SK-N-SH treated with all-trans-retinoic acid at 6 μM for 48 hours (cell line): ENCODE data around the gene FITM1.

ENCODE experiments used
- ATAC-seq: fragments of 200-7000 bp; cut with Tn5 transposase; 3 replicates; pipeline ENCODE4 v1.9.1; 2020; ENCODE audit warnings: mild to moderate bottlenecking, moderate library complexity
- ARNTL ChIP-seq: fragments of 450-650 bp; formaldehyde crosslinking; IDR thresholded peaks from 2 replicates; pipeline ENCODE4 v1.5.0; 2020; ENCODE audit warnings: low read depth, mild to moderate bottlenecking, moderate library complexity, borderline replicate concordance
- BACH2 ChIP-seq: fragments of 250-450 bp; sonication (Bioruptor Pico); IDR thresholded peaks from 2 replicates; pipeline ENCODE4 v1.9.0; 2021; ENCODE audit warnings: mild to moderate bottlenecking, borderline replicate concordance
- CSDC2 ChIP-seq: fragments of 250-450 bp; sonication (Bioruptor Pico); IDR thresholded peaks from 2 replicates; pipeline ENCODE4 v1.5.0; 2020; ENCODE audit warnings: mild to moderate bottlenecking, moderate library complexity
- ESRRG ChIP-seq: fragments of 250-450 bp; sonication (Bioruptor Pico); IDR thresholded peaks from 2 replicates; pipeline ENCODE4 v1.6.1; 2021; ENCODE audit warnings: mild to moderate bottlenecking
- ISL1 ChIP-seq: fragments of 250-450 bp; sonication (Bioruptor Pico); IDR thresholded peaks from 2 replicates; pipeline ENCODE4 v2.1.2; 2022; ENCODE audit warnings: mild to moderate bottlenecking, moderate library complexity
- OSR1 ChIP-seq: fragments of 250-450 bp; sonication (Bioruptor Pico); IDR thresholded peaks from 2 replicates; pipeline ENCODE4 v1.8.0; 2022; ENCODE audit warnings: moderate library complexity, mild to moderate bottlenecking, inconsistent platforms
- PATZ1 ChIP-seq: fragments of 250-450 bp; sonication (Bioruptor Pico); IDR thresholded peaks from 2 replicates; pipeline ENCODE4 v1.8.0; 2020; ENCODE audit warnings: mild to moderate bottlenecking, moderate library complexity, borderline replicate concordance
- POU6F1 ChIP-seq: fragments of 250-450 bp; sonication (Bioruptor Pico); IDR thresholded peaks from 2 replicates; pipeline ENCODE4 v1.8.0; 2021; ENCODE audit warnings: low read depth, mild to moderate bottlenecking, moderate library complexity, borderline replicate concordance
- PPARA ChIP-seq: fragments of 250-450 bp; sonication (Bioruptor Pico); IDR thresholded peaks from 2 replicates; pipeline ENCODE4 v1.5.0; 2020; ENCODE audit warnings: mild to moderate bottlenecking, borderline replicate concordance
- RARB ChIP-seq: fragments of 250-450 bp; sonication (Bioruptor Pico); IDR thresholded peaks from 2 replicates; pipeline ENCODE4 v1.8.0; 2021; ENCODE audit warnings: mild to moderate bottlenecking, moderate library complexity
- SNAI2 ChIP-seq: fragments of 250-450 bp; sonication (Bioruptor Pico); IDR thresholded peaks from 2 replicates; pipeline ENCODE4 v1.5.0; 2020; ENCODE audit warnings: mild to moderate bottlenecking, moderate library complexity
- TCF4 ChIP-seq: fragments of 250-450 bp; sonication (Bioruptor Pico); IDR thresholded peaks from 2 replicates; pipeline ENCODE4 v1.8.0; 2021; ENCODE audit warnings: mild to moderate bottlenecking, moderate library complexity, borderline replicate concordance
- TOX ChIP-seq: fragments of 250-450 bp; sonication (Bioruptor Pico); IDR thresholded peaks from 2 replicates; pipeline ENCODE4 v1.8.0; 2021; ENCODE audit warnings: mild to moderate bottlenecking, moderate library complexity, borderline replicate concordance
- ZC3H10 ChIP-seq: fragments of 250-450 bp; sonication (Bioruptor Pico); IDR thresholded peaks from 2 replicates; pipeline ENCODE4 v1.5.1; 2021; ENCODE audit warnings: mild to moderate bottlenecking, moderate library complexity
- ZFP3 ChIP-seq: fragments of 250-450 bp; sonication (Bioruptor Pico); IDR thresholded peaks from 2 replicates; pipeline ENCODE4 v1.5.0; 2020; ENCODE audit warnings: mild to moderate bottlenecking, moderate library complexity
- ZNF565 ChIP-seq: fragments of 450-650 bp; formaldehyde crosslinking; conservative IDR thresholded peaks from 2 replicates; pipeline ENCODE4 v1.5.0; 2020; ENCODE audit warnings: low read depth, mild to moderate bottlenecking, moderate library complexity
- ZNF70 ChIP-seq: fragments of 450-650 bp; formaldehyde crosslinking; IDR thresholded peaks from 2 replicates; pipeline ENCODE4 v1.5.0; 2020; ENCODE audit warnings: mild to moderate bottlenecking, moderate library complexity
- TF ChIP-seq, protein P1 (sequence below): fragments of 250-450 bp; sonication (Bioruptor Pico); IDR thresholded peaks from 2 replicates; pipeline ENCODE4 v1.5.1; 2021; ENCODE audit warnings: mild to moderate bottlenecking, moderate library complexity

FITM1 gene

GRCh38 chr14:24122898-24123297 lies 7.6 kb upstream of the FITM1 start (continued):
- TF ChIP-seq PATZ1 (no peak), CSDC2 (CRISPR knock-in tag) (no peak)

DNA sequence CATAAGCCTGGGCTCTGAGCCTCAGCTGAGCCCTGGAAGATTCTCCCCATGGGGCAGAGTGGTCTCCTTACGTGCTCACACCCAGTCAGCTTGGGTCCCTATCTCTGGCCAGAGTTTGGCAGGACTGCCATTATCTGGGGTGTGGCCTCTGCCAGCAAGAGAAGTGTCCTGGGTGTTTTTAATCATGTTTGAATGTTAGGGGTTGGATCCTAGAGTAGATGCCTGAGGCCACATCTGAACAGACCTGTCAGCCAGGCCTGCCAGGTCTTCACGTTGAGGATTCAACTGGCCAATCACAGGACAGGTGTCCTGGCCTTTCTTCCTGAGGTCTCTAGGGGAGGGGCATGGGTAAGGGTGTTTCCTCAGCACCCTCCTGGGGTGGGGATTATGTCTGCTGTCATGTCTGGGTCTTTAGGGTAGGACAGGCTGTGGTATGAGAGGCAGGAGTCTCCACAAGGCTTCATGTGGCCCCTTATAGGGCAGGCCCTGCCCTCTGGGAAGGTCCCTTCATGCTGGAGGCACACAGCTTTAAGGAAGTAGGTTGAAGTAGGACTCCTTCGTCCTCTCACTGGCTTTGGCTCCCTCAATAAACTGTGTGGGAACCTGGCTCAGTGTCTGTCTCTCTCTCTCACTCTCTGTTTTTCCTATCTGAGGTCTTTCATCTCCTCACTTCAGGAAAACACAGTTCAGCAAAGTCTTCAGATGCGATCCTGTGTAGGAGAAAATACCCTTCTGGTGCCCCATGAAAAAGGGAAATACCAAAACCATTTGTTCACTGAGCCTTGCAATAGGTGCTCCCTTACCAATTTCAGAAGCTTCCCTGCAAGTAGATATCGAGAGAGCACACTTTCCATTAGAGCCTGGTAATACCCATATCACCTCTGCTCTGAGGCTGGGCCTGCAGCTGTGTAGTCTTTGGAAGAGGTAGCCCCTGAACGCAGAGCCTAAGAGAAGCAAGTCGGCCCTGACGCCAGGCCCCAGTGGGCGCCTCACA lies 6.7 kb upstream of the FITM1 start:
- no peak for TF ChIP-seq ARNTL (CRISPR knock-in tag)
- no peak for ATAC-seq

GRCh38 chr14:24126939-24127338 lies 3.5 kb upstream of the FITM1 start:
- no peak for ATAC-seq
- TF ChIP-seq, protein P1, sequence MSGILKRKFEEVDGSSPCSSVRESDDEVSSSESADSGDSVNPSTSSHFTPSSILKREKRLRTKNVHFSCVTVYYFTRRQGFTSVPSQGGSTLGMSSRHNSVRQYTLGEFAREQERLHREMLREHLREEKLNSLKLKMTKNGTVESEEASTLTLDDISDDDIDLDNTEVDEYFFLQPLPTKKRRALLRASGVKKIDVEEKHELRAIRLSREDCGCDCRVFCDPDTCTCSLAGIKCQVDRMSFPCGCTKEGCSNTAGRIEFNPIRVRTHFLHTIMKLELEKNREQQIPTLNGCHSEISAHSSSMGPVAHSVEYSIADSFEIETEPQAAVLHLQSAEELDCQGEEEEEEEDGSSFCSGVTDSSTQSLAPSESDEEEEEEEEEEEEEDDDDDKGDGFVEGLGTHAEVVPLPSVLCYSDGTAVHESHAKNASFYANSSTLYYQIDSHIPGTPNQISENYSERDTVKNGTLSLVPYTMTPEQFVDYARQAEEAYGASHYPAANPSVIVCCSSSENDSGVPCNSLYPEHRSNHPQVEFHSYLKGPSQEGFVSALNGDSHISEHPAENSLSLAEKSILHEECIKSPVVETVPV (CRISPR knock-in tag): no peak
- TF ChIP-seq PATZ1 (no peak), PPARA (CRISPR knock-in tag) (no peak)

- no peak for TF ChIP-seq ESRRG (CRISPR knock-in tag)
- TF ChIP-seq ZFP3 (CRISPR knock-in tag): no peak
- TF ChIP-seq SNAI2 (CRISPR knock-in tag): no peak
- no peak for TF ChIP-seq TCF4 (CRISPR knock-in tag)
- TF ChIP-seq, protein P1 (CRISPR knock-in tag): no peak
- no peak for TF ChIP-seq ZNF70
- TF ChIP-seq CSDC2 (CRISPR knock-in tag): no peak
- TF ChIP-seq OSR1 (CRISPR knock-in tag): no peak
- no peak for TF ChIP-seq RARB (CRISPR knock-in tag)
- TF ChIP-seq ZC3H10: no peak
- no peak for TF ChIP-seq TOX (CRISPR knock-in tag)
- no peak for TF ChIP-seq ISL1 (CRISPR knock-in tag)
- no peak for TF ChIP-seq PPARA (CRISPR knock-in tag)
- no peak for TF ChIP-seq PATZ1
- TF ChIP-seq BACH2 (CRISPR knock-in tag): no peak
- TF ChIP-seq, all 23 proteins: peak for 0
- ATAC-seq: no peak
Observed at GRCh38 chr14:24127673-24128072, 2.8 kb upstream of the FITM1 start.

- no peak for ATAC-seq
- TF ChIP-seq ESRRG (CRISPR knock-in tag): no peak
- TF ChIP-seq OSR1 (CRISPR knock-in tag): no peak
- no peak for TF ChIP-seq PPARA (CRISPR knock-in tag)
- TF ChIP-seq PATZ1: no peak
- TF ChIP-seq POU6F1 (CRISPR knock-in tag): no peak
- TF ChIP-seq ZNF565 (CRISPR knock-in tag): no peak
- TF ChIP-seq, protein P1 (CRISPR knock-in tag): no peak
Observed at GRCh38 chr14:24129410-24129998, 955 bp upstream of the FITM1 start.
